NCI-H69 (cell line): ENCODE results near the gene SORCS2.

Experiments
- DNase-seq: peaks from one replicate; lab custom pipeline; 2025; lab: John Stamatoyannopoulos, UW

SORCS2 gene

DNA sequence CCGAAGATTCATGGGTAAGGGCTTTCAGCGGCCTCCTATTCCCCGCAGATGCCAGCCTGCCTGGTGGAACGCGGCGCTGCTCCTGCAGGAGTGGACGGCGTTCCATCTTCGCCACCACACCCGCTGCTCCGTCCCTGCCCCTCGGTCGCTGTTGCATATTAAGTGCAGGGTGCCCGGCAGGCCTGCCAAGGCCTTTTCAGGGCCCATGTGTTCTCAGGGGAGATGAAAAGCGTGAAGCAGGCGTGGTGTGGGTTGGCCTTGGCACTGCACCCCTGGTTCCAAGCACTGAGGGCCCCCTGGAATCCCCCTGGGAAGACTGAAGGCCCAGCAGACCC, 52.0 kb downstream of the SORCS2 start:
- DNase-seq = no peak

DNA sequence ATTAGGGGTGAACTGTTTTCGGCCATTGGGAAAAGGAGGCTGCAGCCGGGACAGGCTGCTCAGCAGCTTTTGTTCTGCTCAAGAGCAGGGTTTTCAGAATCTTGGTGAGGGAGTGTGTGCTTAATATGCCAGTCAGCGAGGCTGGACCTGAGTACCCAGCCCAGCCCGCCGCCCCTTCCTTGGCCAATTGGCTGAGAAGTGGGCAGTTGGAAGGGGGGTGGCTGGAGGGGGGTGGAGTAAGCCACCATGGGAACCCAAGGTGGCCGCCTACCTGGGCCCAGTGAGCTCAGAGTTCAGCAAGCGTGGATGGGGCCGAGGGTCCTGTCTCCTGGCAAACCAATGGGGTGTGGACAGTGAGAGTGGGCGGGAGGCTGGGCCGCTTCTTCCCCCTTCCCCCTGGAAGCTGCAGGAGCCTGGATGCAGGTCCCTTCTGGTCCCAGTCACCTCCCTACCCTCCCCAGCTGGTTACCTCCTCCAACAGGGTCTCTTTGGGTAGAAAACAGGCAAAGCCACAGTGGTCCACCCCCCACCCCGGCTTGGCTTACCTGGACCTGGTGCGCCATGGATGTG, 52.5 kb downstream of the SORCS2 start:
- no peak for DNase-seq

DNA sequence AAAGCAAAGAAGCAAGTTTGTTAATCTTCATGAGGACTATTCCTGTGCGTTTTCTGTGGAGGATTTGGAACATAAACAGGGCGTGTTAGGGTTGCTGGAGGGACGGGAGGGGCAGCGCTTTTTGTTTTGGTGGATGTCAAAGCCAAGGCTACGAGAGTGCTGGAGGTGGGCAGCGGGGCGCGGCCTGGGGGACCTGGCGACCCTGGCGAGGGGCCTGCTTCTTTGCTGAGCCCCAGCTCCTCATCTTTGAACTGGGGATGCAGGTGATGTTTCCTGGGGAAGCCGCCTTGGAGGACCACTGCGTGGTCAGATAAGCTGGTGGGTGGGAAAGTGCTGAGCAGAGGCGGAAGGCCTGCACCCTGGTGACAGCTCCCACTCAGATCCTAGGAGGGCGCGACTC, 55.2 kb downstream of the SORCS2 start:
- no peak for DNase-seq

DNA sequence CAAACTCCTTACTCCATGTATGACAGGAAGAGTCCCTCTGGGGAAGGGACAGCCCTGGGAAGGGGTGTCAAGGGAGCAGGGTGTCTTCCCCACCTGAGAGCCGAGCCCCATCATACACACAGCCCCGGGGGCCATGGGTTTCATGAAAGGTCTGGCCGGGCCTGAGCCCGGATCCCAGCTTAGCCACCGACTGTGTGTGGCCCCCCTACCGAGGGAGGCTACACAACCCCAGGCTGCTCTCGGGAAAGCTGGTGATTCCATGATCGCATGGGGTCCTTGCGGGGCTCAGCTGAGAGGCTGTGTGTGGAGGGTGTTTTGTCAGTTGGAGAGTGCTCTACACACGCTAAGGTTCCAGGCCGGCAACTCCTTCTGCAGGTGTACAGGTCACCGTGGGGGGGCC, 55.6 kb downstream of the SORCS2 start:
- DNase-seq = no peak

DNA sequence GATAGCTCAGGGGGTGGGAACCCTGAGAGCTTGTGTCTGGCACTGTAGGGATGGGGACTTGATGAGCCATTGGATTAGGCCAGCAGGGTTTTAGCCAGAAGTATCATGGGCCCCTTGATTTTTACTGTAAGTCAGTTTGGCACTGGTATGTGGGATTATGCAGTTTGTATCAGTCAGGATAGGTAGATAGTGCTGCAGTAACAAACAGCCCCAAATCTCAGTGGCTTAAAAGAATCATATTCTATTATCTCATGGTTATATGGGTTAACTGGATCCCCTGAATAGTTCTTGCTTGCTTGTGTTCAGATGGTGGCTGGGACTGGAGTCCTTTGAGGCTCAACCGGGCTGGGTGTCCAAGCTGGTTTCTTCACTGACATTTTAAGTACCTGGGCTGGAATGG, 56.5 kb downstream of the SORCS2 start:
- DNase-seq = no peak

DNA sequence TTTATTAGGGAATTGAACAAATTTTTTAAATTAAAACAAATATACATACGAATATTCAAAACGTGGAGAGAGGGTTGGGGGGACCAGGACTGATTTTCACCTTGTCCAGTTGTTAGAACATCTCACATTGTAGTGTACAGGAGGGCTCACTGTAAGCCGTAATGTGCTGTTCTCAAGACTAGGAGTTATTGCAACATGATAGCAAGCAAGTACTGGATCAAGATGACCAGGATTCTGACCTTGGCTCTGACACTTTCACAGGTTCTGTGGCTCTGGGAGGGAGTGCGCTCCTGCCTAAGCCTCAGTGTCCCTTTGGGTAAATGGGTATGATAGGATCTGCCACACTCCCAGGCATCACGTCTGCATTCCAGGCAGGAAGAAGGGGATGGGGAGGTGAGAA, 59.0 kb downstream of the SORCS2 start:
- DNase-seq = no peak

DNA sequence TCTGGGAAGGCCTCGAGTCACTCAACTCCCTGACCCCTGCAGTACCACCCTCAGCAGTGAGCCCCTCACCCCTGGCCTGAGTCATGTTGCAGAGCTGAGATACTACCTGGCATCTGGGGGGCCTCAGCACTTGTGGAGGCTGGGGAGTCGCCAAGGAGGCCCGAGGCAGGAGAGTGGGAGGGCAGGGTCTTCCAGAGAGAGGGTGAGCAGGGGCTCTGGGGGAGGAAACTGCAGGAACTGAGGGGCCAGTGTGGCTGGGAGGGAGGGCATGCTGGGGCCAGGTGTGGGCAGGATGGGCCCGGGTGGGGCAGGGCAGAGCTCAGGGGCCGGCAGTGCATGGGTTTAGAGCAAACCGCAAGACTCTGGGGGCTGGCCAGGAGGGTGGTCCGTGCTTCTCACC, 59.7 kb downstream of the SORCS2 start:
- DNase-seq = no peak

DNA sequence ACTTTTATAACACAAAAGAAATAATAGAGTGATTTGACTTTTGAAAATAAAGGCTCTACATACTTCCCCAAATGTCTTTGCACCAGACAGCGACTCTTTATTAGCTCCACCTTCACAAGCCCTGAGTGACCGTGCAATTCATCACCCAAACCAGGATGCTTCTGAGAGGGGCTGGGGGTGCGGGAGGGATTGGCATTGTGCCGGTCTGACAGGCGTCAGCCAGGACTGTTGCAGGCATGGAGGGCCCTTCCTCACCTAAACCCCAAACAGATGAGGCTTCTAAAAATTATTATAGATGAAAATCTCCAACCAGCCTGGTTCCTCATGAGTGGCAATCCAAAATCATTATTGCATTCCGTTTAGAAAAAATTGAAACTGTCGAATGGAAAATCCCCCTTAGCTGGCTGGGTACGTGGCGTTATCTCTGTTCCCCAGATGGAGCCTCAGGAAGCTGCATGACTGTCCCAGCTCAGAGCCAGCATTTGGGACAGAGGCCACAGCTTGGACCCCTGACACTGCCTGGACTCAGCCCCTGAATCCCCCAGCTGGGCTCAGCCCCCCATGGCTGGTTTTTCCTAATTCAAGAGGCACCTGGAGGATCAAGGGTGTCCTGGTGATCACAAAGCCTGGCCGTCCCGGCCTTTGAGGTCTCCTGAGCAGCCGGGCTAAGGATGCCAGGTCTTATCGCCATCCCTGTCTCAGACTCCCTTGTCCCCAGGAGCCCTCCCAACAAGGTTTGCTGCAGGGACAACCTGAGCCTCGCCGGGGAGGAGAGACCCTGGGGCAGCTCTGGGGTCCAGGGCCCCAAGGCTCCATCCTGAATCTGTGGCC, 60.4 kb downstream of the SORCS2 start:
- DNase-seq = no peak

DNA sequence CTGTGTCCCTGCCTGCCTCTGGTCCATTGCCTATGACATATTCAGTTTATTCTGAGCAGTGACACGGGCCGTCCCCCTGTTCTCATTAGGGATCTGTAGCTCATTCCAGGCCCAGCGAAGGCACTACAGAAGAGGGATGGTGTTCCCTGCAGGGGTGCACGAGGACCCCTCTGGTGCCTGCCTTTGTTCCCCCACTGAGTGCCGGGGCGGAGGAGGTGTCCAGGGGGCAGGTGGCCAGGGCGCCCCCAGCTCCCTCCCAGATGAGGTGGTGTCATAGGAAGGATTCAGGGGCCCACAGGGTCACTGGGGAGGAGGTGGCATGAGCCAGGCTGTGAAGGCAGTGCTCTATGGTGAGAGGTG, 61.0 kb downstream of the SORCS2 start:
- DNase-seq = no peak

DNA sequence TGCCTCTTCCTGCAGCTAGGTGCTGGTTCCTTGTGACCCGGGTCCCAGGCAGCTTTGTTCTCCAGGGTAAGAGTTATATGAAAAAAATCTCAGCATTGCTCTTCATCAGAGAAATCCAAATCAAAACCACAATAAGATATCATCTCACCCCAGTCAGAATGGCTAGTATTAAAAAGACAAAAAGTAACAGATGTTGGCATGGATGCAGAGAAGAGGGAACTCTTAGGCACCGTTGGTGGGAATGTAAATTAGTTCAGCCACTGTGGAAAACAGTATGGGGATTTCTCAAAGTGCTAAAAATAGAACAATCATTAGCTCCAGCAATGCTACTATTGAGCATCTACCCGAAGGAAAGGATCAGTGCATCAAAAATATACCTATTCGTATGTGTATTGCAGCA, 61.5 kb downstream of the SORCS2 start:
- no peak for DNase-seq

DNA sequence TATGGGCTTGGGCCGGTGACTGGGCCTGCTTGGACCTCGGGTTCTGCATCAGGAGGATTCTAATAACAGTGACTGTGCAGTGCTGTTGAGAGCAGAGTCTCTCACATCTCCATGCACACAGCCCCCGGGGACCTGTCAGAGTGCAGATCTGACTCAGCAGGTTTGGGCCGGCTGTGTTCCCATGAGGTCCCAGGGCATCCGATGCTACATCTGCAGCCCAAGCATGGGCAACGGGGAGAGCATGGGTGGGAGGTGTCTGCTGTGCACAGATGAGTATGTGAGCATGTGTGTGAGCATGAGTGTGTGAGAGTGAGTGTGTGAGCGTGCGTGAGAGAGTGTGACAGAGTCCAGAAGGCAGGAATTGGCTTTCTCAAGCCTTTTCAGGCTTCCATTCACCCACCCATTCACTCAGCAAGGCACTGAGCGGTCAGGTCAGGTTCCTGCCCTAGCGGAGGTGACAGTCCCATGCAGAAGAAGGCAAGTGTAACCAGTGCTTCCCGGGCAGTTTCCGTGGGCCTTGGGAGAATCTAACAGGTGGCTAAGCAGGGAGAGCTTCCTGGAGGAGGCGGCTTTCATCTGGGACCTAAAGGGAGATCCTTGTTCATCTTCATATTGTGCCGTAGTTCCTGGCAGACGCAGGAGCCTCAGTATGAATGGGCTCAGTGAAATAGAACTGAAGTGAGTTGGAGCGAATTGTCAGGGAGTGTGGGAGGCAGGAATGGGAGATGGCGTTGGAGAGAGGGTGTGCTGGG, 62.6 kb downstream of the SORCS2 start:
- peak; percentile 2 for DNase-seq

DNA sequence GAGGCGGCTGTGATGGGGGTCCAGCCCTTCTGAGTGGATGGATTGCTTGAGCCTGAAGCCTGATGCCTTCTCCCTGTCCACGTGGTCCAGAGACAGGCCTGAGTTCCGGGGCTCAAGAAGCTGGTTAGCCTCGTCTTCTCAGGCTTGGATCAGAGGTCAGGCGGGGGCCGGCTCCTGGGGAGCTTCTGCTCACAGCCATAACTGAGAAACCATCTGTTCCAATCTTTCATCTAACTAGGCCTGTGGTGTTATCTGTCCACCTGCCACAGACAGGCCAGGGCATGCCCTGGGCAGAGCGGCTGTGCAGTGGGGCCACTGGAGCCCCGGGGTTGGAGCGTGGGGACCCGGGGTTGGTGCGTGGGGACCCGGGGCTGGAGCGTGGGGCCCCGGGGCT, 63.1 kb downstream of the SORCS2 start:
- DNase-seq = peak; percentile 9

DNA sequence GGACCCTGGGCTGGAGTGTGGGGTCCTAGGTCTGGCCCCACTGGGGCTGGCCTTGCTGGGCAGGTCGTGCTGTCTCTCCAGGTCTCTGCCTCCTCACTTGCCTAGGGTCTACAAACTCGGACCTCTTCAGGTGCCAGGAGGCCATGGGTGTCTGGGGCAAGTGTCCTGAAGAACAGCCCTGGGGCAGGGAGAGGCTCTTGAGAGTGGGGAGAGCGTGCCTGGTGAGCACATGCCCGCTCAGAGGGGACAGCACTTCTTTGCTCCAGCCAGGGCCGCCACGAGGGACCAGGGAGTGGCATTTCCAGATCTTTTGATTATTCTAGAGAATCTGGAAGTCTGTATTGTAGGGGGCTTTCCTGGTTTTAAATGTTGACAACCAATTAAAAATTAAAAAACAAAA, 63.7 kb downstream of the SORCS2 start:
- DNase-seq = no peak

DNA sequence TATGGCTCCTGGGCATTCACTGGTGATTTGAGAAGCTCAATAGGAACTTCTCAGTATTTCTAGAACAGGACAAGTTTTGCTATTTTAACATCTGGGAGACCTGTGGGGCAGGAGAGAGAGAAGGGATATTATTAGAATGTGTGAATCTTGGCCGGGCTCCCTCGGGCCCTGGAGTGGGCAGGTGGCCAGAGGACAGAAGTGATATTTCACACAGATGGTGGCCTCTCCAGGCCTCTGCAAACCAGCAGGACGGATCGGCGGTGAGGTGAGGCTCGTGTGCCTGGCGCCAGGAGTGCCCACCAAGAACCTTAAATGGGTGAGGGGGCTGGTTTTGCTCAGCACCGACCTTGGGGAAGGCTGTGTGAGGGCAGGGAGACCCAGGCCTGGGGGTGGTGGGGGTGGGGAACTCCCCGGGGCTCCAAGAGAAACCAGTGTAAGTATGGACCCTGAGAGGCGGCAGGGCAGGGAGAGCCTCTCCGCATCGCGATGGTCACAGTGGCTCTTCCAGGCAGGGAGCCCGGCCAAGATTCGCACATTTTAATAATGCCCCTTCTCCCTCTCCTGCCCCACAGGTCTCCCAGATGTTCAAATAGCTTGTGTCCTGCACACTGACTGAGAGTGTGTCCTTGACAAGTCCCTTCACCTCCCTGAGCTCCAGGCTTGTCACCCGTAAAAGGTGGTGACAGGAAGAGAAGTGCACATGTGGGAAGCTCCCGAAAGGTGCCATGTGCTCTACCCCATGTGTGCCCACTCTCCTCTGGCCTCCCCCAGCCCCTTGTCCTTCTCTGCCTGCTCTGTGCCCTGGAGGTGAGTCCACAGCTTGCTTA, 64.9 kb downstream of the SORCS2 start:
- DNase-seq = peak; percentile 6

DNA sequence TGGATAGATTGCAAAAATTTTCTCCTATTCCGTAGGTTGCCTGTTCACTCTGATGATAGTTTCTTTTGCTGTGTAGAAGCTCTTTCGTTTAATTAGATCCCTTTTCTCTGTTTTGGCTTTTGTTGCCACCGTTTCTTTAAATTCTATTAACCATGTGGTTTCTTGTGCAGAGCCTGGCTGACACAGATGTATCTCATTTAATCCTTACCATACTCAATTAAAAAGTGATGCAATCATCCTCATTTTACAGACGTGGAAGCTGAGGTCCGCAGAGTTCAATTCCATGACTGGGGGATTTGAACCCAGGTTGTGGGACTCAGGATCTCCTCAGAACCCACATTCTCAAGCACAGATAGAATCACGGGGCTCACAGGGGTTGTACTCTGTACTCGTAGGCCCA, 66.7 kb downstream of the SORCS2 start:
- no peak for DNase-seq

DNA sequence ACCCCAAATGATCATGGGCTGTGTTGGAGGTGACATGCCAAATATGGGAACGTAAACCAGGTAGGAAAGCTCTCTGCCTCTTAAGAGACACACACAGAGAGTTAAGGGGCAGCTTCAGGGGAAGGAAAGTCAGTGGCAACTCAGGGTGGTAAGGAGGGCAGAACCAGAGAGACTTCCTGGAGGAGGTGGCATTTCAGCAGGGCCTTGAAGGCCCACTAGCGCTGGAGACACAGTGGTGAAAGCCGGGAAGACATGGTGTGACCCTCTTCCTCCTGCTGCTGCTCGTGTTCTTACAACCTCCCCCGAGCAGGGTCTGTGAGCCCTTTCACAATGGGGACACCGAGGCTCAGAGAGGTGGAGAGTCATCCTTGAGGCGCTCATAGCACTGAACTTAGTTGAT, 68.2 kb downstream of the SORCS2 start:
- DNase-seq = no peak

DNA sequence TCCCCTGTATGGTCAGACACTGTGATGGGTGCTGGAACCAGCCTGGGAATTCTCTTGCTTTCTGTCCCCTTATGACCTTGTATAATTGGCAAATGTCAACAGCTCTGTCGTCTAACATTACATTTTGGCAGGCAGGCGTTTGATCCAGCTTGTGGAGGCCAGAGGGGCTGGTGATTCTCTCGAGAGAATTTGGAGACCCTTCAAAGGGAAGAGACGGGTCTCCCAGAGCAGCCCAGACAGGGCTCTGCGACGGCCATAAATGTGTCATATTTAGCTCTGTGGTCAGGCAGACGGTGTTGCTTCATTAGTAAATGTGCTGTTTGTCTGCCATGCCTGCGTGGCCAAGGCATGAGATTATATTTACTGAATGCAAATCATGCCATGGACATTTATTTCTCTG, 68.7 kb downstream of the SORCS2 start:
- DNase-seq = no peak

DNA sequence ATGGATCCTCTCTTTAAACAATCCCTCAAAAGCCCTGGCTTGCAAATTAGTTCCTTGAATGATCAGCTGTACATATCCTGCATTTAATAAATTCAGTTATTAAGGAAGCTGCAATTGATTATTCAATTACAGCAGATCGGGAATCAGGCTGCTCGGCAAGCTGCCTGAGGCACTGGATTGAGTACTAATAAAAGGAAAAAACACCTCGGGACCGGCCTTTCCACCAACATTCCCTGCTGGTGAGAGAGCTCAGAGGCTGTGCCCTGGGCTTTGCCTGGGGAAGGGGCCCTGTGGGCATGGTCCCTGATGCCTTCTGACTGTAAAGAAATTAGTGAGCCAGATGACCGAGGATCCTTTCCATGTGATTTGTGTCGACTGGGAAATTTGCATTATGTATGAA, 69.2 kb downstream of the SORCS2 start:
- DNase-seq = no peak

DNA sequence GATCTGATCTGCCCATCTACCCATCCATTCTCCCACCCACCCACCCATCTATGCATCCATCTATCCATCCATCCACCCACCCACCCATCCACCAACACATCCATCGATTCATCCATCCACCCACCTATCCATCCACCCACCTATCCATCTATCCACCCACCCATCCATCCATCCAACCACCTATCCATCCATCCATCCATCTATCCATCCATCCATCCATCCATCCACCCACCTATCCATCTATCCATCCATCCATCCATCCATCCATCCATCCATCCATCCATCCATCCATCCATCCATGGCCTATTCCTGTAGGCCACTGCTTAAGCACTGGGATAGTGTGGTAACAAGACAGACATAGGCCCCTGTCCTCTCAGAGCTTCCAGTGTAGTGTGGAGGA, 69.8 kb downstream of the SORCS2 start:
- DNase-seq = no peak

DNA sequence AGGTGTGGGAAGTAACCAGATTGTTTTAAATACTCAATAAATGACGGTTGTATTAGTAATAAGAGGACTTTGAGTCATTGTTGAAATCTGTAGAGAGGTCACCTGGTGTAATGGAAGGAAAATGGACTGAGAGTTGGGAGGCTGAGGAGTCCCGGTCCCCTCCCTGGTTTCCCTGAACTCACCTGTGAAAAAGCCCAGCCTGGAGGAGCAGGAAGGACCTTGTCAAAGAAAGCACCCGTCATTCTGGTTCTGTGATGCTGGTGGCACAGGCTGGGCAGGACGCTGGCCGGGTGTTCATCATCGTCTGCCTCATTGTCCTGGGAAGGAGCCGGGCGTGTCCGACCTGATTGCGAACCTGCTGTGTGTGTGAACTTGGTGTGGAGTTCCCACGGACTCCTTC, 70.8 kb downstream of the SORCS2 start:
- DNase-seq = no peak

DNA sequence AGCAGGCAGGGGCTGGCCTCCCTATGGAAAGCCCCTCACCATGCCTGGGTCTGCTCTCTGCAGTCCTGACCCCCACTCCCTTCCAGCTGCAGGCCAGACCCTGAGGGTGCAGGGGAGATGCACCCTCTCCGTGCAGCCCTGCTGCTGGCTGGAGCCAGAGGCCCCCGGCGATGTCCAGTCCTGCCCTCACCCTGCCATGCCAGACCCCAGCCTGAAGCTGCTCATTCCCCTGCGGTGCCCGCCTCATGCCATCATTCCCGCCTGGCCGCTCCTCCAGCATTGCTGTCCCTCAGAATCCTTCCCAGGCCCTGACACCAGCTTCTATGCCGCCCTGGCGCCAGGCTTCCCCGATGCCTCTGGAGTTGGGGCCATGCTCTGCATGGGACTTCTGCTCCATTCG, 72.4 kb downstream of the SORCS2 start:
- DNase-seq = no peak

DNA sequence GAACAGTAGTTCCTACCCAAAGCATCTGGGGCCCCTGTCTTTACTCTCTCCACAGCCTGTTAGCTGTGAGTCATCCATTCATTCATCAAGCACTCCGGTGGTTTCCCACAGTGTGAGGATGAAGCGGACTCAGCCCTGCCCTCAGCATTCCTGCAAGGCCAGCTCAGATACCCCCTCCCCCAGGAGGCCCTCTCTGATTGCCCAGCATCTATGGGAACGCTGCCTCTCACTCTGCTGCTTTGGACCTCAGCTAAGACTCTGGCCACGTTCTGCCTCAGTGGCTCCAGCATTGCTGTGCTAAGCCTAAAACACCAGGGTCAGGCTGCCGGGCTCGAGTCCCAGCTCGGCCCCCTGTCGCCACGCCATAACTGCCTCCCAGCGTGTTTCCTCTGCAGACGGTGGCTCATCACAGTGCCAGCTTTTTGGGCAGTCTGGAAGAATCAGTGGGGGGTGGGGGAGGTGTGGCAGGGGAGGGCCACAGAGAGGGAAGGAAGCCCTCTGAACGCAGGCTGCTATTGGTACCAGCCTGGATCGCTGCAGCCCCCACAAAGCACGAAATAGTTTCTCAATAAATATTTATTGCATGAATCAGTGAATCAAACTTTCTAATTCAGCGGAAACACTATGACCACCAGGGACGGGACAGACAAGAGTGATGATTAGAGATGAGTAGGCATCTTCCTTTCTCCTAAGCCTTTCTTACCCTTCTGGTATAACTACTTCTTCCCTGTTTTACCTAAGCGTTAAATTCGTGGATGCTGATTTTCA, 74.4 kb downstream of the SORCS2 start:
- DNase-seq = peak; percentile 21
